Measurements from ENCODE around the gene ENOX1.

Gene ENOX1

GRCh38 chr13:43347877-43348276 is 438.9 kb downstream of the ENOX1 start:
- no peaks in the 10 kb centered on the region for H3K36me3 ChIP-seq (ENCODE audit: insufficient read depth, low read length)
- no peaks in the 10 kb centered on the region for H3K27me3 ChIP-seq (ENCODE audit: insufficient read depth, low read length)
- no peak overlapping the region for H3K4me3 ChIP-seq (ENCODE audit: low read depth, low read length)
- H2AFZ ChIP-seq (ENCODE audit: low read length, unreplicated experiment): no peak overlapping the region
- H3K27ac ChIP-seq (ENCODE audit: low read depth, low read length): no peak overlapping the region
- H3K4me1 ChIP-seq (ENCODE audit: control insufficient read depth, insufficient read depth, low read length, unreplicated experiment): no peaks in the 10 kb centered on the region
- no peaks in the 10 kb centered on the region for H3K79me2 ChIP-seq (ENCODE audit: control insufficient read depth, insufficient read depth, low read length, unreplicated experiment)

- no peaks in the 10 kb centered on the region for H3K36me3 ChIP-seq (ENCODE audit: insufficient read depth, low read length)
- H3K4me3 ChIP-seq (ENCODE audit: low read depth, low read length): no peak overlapping the region
- no peaks in the 10 kb centered on the region for H3K4me1 ChIP-seq (ENCODE audit: control insufficient read depth, insufficient read depth, low read length, unreplicated experiment)
- H2AFZ ChIP-seq (ENCODE audit: low read length, unreplicated experiment): no peak overlapping the region
- no peaks in the 10 kb centered on the region for H3K79me2 ChIP-seq (ENCODE audit: control insufficient read depth, insufficient read depth, low read length, unreplicated experiment)
- H3K27ac ChIP-seq (ENCODE audit: low read depth, low read length): no peak overlapping the region
- no peaks in the 10 kb centered on the region for H3K27me3 ChIP-seq (ENCODE audit: insufficient read depth, low read length)
Measured at GRCh38 chr13:43346427-43346826, 440.3 kb downstream of the ENOX1 start.

- no peaks in the 10 kb centered on the region for H3K36me3 ChIP-seq (ENCODE audit: insufficient read depth, low read length)
- H3K4me3 ChIP-seq (ENCODE audit: low read depth, low read length): no peak overlapping the region
- H3K27me3 ChIP-seq (ENCODE audit: insufficient read depth, low read length): no peaks in the 10 kb centered on the region
- no peaks in the 10 kb centered on the region for H3K4me1 ChIP-seq (ENCODE audit: control insufficient read depth, insufficient read depth, low read length, unreplicated experiment)
- no peak overlapping the region for H3K27ac ChIP-seq (ENCODE audit: low read depth, low read length)
- H2AFZ ChIP-seq (ENCODE audit: low read length, unreplicated experiment): no peak overlapping the region
- no peaks in the 10 kb centered on the region for H3K79me2 ChIP-seq (ENCODE audit: control insufficient read depth, insufficient read depth, low read length, unreplicated experiment)
Measured at GRCh38 chr13:43343645-43344044, 443.1 kb downstream of the ENOX1 start.

- no peak overlapping the region for H2AFZ ChIP-seq (ENCODE audit: low read length, unreplicated experiment)
- no peak overlapping the region for H3K27ac ChIP-seq (ENCODE audit: low read depth, low read length)
- no peak overlapping the region for H3K4me3 ChIP-seq (ENCODE audit: low read depth, low read length)
- H3K4me1 ChIP-seq (ENCODE audit: control insufficient read depth, insufficient read depth, low read length, unreplicated experiment): no peaks in the 10 kb centered on the region
- H3K27me3 ChIP-seq (ENCODE audit: insufficient read depth, low read length): no peaks in the 10 kb centered on the region; the same call in 1 of the 2 replicates
- H3K36me3 ChIP-seq (ENCODE audit: insufficient read depth, low read length): no peaks in the 10 kb centered on the region
- H3K79me2 ChIP-seq (ENCODE audit: control insufficient read depth, insufficient read depth, low read length, unreplicated experiment): no peaks in the 10 kb centered on the region
Measured at GRCh38 chr13:43339805-43340550, 446.8 kb downstream of the ENOX1 start.

GRCh38 chr13:43339145-43339804 is 447.5 kb downstream of the ENOX1 start:
- Histone ChIP-seq H3K4me3 (ENCODE audit: low read depth, low read length) (no peak overlapping the region), H2AFZ (ENCODE audit: low read length, unreplicated experiment) (no peak overlapping the region), H3K79me2 (ENCODE audit: control insufficient read depth, insufficient read depth, low read length, unreplicated experiment) (no peaks in the 10 kb centered on the region), H3K27ac (ENCODE audit: low read depth, low read length) (no peak overlapping the region), H3K4me1 (ENCODE audit: control insufficient read depth, insufficient read depth, low read length, unreplicated experiment) (no peaks in the 10 kb centered on the region), H3K36me3 (ENCODE audit: insufficient read depth, low read length) (no peaks in the 10 kb centered on the region), H3K27me3 (ENCODE audit: insufficient read depth, low read length) (no peaks in the 10 kb centered on the region; the same call in 1 of the 2 replicates)

GRCh38 chr13:43335764-43336163 is 451.0 kb downstream of the ENOX1 start:
- no peaks in the 10 kb centered on the region for H3K36me3 ChIP-seq (ENCODE audit: insufficient read depth, low read length)
- no peaks in the 10 kb centered on the region; the same call in 1 of the 2 replicates for H3K27me3 ChIP-seq (ENCODE audit: insufficient read depth, low read length)
- no peak overlapping the region for H3K27ac ChIP-seq (ENCODE audit: low read depth, low read length)
- no peak overlapping the region for H3K4me3 ChIP-seq (ENCODE audit: low read depth, low read length)
- H3K4me1 ChIP-seq (ENCODE audit: control insufficient read depth, insufficient read depth, low read length, unreplicated experiment): no peaks in the 10 kb centered on the region
- H2AFZ ChIP-seq (ENCODE audit: low read length, unreplicated experiment): no peak overlapping the region
- no peaks in the 10 kb centered on the region for H3K79me2 ChIP-seq (ENCODE audit: control insufficient read depth, insufficient read depth, low read length, unreplicated experiment)

- H3K27ac ChIP-seq (ENCODE audit: low read depth, low read length): no peak overlapping the region
Measured at GRCh38 chr13:43333176-43333575, 453.6 kb downstream of the ENOX1 start.

GRCh38 chr13:43331672-43332071 is 455.1 kb downstream of the ENOX1 start:
- Histone ChIP-seq H3K4me1 (ENCODE audit: control insufficient read depth, insufficient read depth, low read length, unreplicated experiment) (no peaks in the 10 kb centered on the region), H2AFZ (ENCODE audit: low read length, unreplicated experiment) (no peak overlapping the region), H3K79me2 (ENCODE audit: control insufficient read depth, insufficient read depth, low read length, unreplicated experiment) (no peaks in the 10 kb centered on the region), H3K4me3 (ENCODE audit: low read depth, low read length) (no peak overlapping the region), H3K27me3 (ENCODE audit: insufficient read depth, low read length) (no peaks in the 10 kb centered on the region; the same call in 1 of the 2 replicates), H3K36me3 (ENCODE audit: insufficient read depth, low read length) (no peaks in the 10 kb centered on the region), H3K27ac (ENCODE audit: low read depth, low read length) (no peak overlapping the region)

More at GRCh38 chr13:43333176-43333575, 453.6 kb downstream of the ENOX1 start:
- no peaks in the 10 kb centered on the region; the same call in 1 of the 2 replicates for H3K27me3 ChIP-seq (ENCODE audit: insufficient read depth, low read length)
- H3K36me3 ChIP-seq (ENCODE audit: insufficient read depth, low read length): no peaks in the 10 kb centered on the region
- no peaks in the 10 kb centered on the region for H3K4me1 ChIP-seq (ENCODE audit: control insufficient read depth, insufficient read depth, low read length, unreplicated experiment)
- H2AFZ ChIP-seq (ENCODE audit: low read length, unreplicated experiment): no peak overlapping the region
- no peak overlapping the region for H3K4me3 ChIP-seq (ENCODE audit: low read depth, low read length)
- no peaks in the 10 kb centered on the region for H3K79me2 ChIP-seq (ENCODE audit: control insufficient read depth, insufficient read depth, low read length, unreplicated experiment)

GRCh38 chr13:43329702-43330101 is 457.1 kb downstream of the ENOX1 start:
- Histone ChIP-seq H3K27ac (ENCODE audit: low read depth, low read length) (no peak overlapping the region), H3K79me2 (ENCODE audit: control insufficient read depth, insufficient read depth, low read length, unreplicated experiment) (no peaks in the 10 kb centered on the region), H3K4me1 (ENCODE audit: control insufficient read depth, insufficient read depth, low read length, unreplicated experiment) (no peaks in the 10 kb centered on the region), H3K4me3 (ENCODE audit: low read depth, low read length) (no peak overlapping the region), H2AFZ (ENCODE audit: low read length, unreplicated experiment) (no peak overlapping the region), H3K36me3 (ENCODE audit: insufficient read depth, low read length) (no peaks in the 10 kb centered on the region), H3K27me3 (ENCODE audit: insufficient read depth, low read length) (no peaks in the 10 kb centered on the region)

GRCh38 chr13:43328907-43329306 is 457.9 kb downstream of the ENOX1 start:
- Histone ChIP-seq H3K27ac (ENCODE audit: low read depth, low read length) (no peak overlapping the region), H3K36me3 (ENCODE audit: insufficient read depth, low read length) (no peaks in the 10 kb centered on the region), H3K27me3 (ENCODE audit: insufficient read depth, low read length) (no peaks in the 10 kb centered on the region), H3K79me2 (ENCODE audit: control insufficient read depth, insufficient read depth, low read length, unreplicated experiment) (no peaks in the 10 kb centered on the region), H2AFZ (ENCODE audit: low read length, unreplicated experiment) (no peak overlapping the region), H3K4me1 (ENCODE audit: control insufficient read depth, insufficient read depth, low read length, unreplicated experiment) (no peaks in the 10 kb centered on the region), H3K4me3 (ENCODE audit: low read depth, low read length) (no peak overlapping the region)

GRCh38 chr13:43326100-43326499 is 460.7 kb downstream of the ENOX1 start:
- H3K4me1 ChIP-seq (ENCODE audit: control insufficient read depth, insufficient read depth, low read length, unreplicated experiment): no peaks in the 10 kb centered on the region
- no peaks in the 10 kb centered on the region for H3K36me3 ChIP-seq (ENCODE audit: insufficient read depth, low read length)
- no peaks in the 10 kb centered on the region for H3K27me3 ChIP-seq (ENCODE audit: insufficient read depth, low read length)
- H3K27ac ChIP-seq (ENCODE audit: low read depth, low read length): no peak overlapping the region
- no peak overlapping the region for H3K4me3 ChIP-seq (ENCODE audit: low read depth, low read length)
- no peaks in the 10 kb centered on the region for H3K79me2 ChIP-seq (ENCODE audit: control insufficient read depth, insufficient read depth, low read length, unreplicated experiment)
- no peak overlapping the region for H2AFZ ChIP-seq (ENCODE audit: low read length, unreplicated experiment)

Data from ACC112 (cell line).